BE2C (cell line): ENCODE measurements around the gene RDH14.

Experiments used
- DNase-seq: peaks from one replicate; pipeline ENCODE4 v3.0.0-alpha.2; 2020
- H3K27me3 ChIP-seq: fragments of 250-450 bp; sonication (Bioruptor Pico); 2 replicates; pipeline ENCODE4 v1.5.1; 2020; ENCODE audit warnings: mild to moderate bottlenecking
- H3K36me3 ChIP-seq: fragments of 250-450 bp; sonication (Bioruptor Pico); 2 replicates; pipeline ENCODE4 v1.5.1; 2020; ENCODE audit warnings: mild to moderate bottlenecking
- H3K4me1 ChIP-seq: fragments of 250-450 bp; sonication (Bioruptor Pico); 2 replicates; pipeline ENCODE4 v1.5.1; 2020
- H3K4me3 ChIP-seq: 2 replicates; pipeline ENCODE4 v1.5.1; 2011; ENCODE audit warnings: low read depth, low read length
- H3K9me3 ChIP-seq: fragments of 250-450 bp; sonication (Bioruptor Pico); 2 replicates; pipeline ENCODE4 v1.5.1; 2020
- TF ChIP-seq, protein P1 (sequence below): IDR thresholded peaks from 2 replicates; pipeline ENCODE4 v1.5.1; 2012; ENCODE audit warnings: mild to moderate bottlenecking, low read depth, low read length

Gene RDH14

DNA sequence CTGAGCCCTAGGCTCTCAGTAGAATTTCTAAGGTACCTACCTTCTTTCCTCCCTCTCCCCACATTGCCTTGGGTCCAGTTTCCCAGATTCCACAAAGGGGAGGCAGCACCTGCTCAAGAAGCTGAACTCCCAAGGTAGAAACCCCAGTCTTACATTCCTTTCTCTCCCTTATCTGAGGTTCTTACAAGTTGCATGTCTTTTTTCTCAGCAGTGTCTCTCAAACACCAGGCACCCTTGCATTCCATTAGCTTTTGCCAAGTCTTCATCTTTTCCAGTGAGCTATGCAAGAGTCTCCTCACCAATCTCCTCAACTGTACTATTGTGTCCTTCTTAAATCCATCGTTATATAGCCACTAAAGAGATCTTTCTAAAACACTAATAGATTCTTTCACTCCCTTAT is 33.0 kb upstream of the RDH14 start:
- no peak overlapping the region for H3K4me3 ChIP-seq
- TF ChIP-seq, protein P1, sequence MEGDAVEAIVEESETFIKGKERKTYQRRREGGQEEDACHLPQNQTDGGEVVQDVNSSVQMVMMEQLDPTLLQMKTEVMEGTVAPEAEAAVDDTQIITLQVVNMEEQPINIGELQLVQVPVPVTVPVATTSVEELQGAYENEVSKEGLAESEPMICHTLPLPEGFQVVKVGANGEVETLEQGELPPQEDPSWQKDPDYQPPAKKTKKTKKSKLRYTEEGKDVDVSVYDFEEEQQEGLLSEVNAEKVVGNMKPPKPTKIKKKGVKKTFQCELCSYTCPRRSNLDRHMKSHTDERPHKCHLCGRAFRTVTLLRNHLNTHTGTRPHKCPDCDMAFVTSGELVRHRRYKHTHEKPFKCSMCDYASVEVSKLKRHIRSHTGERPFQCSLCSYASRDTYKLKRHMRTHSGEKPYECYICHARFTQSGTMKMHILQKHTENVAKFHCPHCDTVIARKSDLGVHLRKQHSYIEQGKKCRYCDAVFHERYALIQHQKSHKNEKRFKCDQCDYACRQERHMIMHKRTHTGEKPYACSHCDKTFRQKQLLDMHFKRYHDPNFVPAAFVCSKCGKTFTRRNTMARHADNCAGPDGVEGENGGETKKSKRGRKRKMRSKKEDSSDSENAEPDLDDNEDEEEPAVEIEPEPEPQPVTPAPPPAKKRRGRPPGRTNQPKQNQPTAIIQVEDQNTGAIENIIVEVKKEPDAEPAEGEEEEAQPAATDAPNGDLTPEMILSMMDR = no peak
- DNase-seq = no peak
- no peaks in the 10 kb centered on the region for H3K36me3 ChIP-seq
- no peaks in the 10 kb centered on the region for H3K27me3 ChIP-seq
- no peaks in the 10 kb centered on the region for H3K4me1 ChIP-seq
- no peaks in the 10 kb centered on the region; the same call in 1 of the 2 replicates for H3K9me3 ChIP-seq

DNA sequence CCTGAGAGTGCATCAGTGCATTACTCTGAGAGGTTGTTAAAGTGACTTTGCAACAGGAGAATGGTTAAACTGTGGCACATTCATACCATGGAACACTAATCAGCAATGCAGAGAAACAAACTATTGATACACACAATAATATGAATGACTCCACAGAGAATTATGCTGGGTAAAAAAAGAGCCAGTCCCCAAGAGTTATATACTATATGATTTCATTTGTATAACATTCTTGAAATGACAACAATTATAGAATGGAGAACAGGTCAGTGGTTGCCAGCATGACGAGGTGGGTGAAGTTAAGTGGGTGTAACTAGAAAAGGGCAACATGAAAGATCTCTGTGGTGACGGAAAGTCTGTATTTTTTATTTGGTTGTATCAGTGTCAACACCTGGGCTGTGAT is 31.9 kb upstream of the RDH14 start:
- no peak overlapping the region for H3K4me3 ChIP-seq
- H3K4me1 ChIP-seq = no peaks in the 10 kb centered on the region
- H3K27me3 ChIP-seq = no peaks in the 10 kb centered on the region
- H3K9me3 ChIP-seq = no peaks in the 10 kb centered on the region; the same call in 1 of the 2 replicates
- no peak for DNase-seq
- H3K36me3 ChIP-seq = no peaks in the 10 kb centered on the region
- TF ChIP-seq, protein P1 = no peak

DNA sequence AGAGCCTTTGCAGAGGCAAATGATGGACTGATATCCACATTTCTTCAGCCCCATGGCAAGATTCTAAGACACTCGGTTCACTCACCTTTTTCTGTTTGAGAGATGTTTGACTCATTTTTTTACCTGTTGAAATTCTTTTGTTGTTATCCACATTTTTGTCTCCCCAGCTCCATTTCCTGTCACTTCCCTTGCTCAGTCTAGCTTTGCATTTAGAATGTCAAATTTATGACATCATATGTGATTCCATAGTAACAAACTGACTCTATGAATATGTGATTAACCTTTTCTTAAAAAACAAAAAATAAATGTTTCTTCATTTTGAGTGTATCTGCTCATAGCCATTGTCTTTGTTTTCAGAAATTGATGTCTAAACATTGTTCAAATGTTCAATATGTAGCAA is 28.9 kb upstream of the RDH14 start, which contains the start of gene NT5C1B:
Gene NT5C1B (minus strand): TSS at position 216 of the 400 bp plus-strand sequence. CDS start 101 bp downstream, at position 115.
- no peaks in the 10 kb centered on the region for H3K9me3 ChIP-seq
- no peak for DNase-seq
- no peaks in the 10 kb centered on the region for H3K4me1 ChIP-seq
- TF ChIP-seq, protein P1 = no peak
- H3K4me3 ChIP-seq = no peak within 1 kb of the TSS
- H3K36me3 ChIP-seq = no peaks in the 10 kb centered on the region
- H3K27me3 ChIP-seq = no peaks in the 10 kb centered on the region

DNA sequence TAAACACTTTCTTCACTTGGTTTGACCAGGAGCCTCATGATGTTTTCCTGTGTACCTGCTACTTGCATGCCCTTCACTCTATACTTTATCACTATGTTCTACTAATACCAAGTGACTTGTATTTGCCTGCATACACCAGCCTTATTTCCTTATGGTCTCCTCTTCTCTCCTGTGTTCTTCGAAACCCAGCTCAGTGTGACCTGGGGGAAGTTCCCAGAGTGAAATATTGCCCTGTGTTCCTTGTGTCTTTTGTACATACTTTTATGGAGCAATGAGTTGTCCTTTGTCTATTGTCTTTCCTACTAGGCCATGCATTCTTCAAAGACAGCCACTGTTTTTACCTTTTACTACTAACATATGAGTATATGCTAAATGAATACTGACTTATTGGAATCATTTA is 28.3 kb upstream of the RDH14 start:
- Histone ChIP-seq H3K9me3 (no peaks in the 10 kb centered on the region), H3K27me3 (no peaks in the 10 kb centered on the region)
- DNase-seq = no peak

DNA sequence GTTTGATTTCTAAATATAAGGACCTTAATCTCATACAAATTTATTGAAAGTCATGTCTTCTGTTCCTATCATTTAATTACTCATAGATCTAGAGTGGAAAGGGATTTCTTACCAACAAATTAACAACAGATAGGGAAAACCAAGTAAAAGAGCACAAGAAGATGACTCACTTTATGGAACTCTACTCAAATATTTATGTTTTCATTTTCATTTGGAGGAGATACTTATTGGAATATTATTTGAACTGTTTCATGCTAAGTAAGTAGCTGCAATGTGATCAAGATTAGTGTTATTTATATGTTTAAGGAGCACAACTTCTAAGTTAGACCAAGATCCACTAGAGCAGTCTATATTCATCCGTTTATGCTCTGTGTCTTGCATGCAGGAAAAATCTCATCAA is 27.6 kb upstream of the RDH14 start:
- TF ChIP-seq, protein P1 = no peak
- no peak for DNase-seq
- Histone ChIP-seq H3K36me3 (no peaks in the 10 kb centered on the region), H3K4me1 (no peaks in the 10 kb centered on the region), H3K4me3 (no peak overlapping the region), H3K9me3 (no peaks in the 10 kb centered on the region), H3K27me3 (no peaks in the 10 kb centered on the region)

More for the DNA sequence above, 28.3 kb upstream of the RDH14 start:
- TF ChIP-seq, protein P1 = no peak
- Histone ChIP-seq H3K4me3 (no peak overlapping the region), H3K4me1 (no peaks in the 10 kb centered on the region), H3K36me3 (no peaks in the 10 kb centered on the region)

DNA sequence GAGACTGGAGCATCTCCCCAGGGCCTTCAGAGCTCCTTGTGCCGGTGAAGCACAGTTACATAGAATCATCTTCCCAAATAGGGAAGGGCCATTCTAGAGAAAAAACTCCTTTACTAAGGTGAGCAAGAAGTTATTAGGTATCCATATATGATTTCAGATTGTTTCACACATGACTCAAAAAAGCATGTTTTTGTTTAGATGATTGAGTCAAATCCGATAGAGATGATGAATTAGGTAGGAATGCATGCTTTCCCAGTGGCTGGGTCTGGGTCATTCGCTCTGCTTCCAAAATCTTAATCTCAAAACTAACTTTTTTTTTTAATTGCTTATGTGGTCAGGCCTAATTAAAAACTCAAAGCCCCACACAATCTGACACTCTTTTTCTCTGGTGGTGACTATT is 25.1 kb upstream of the RDH14 start:
- TF ChIP-seq, protein P1 = no peak
- DNase-seq = no peak
- Histone ChIP-seq H3K9me3 (no peaks in the 10 kb centered on the region), H3K36me3 (no peaks in the 10 kb centered on the region), H3K27me3 (no peaks in the 10 kb centered on the region), H3K4me3 (no peak overlapping the region), H3K4me1 (peaks cover 3% of the 10 kb centered on the region; the same call in 1 of the 2 replicates)
